ENCODE data around the gene CHML.
"Not testable (repeated sequence)": the region's sequence is repeated elsewhere in the genome, so short reads cannot be mapped to it uniquely, and the experiment has no call there.

Gene CHML

GRCh38 chr1:241660424-241660972 is 20.3 kb upstream of the CHML start:
- TF ChIP-seq POLR2A (IDR thresholded peaks at IDR 0.05; ENCODE audit: low read length), result no peak
- TF ChIP-seq GATA1 (IDR thresholded peaks at IDR 0.05; ENCODE audit: low read depth, low read length), result no peak
- DNase-seq, result no peak

GRCh38 chr1:241659016-241659415 is 18.8 kb upstream of the CHML start:
- DNase-seq, result not testable (repeated sequence)

- DNase-seq, result no peak
- TF ChIP-seq GATA1 (IDR thresholded peaks at IDR 0.05; ENCODE audit: low read depth, low read length), result no peak
Measured at GRCh38 chr1:241658081-241658793, 18.1 kb upstream of the CHML start.

- DNase-seq, result no peak
- no peak for TF ChIP-seq GATA1 (IDR thresholded peaks at IDR 0.05; ENCODE audit: low read depth, low read length)
- TF ChIP-seq POLR2A (IDR thresholded peaks at IDR 0.05; ENCODE audit: low read length), result no peak
Measured at GRCh38 chr1:241654641-241655040, 14.5 kb upstream of the CHML start.

GRCh38 chr1:241654019-241654418 is 13.8 kb upstream of the CHML start:
- DNase-seq, result no peak

GRCh38 chr1:241652012-241652411 is 11.8 kb upstream of the CHML start, which contains the start of gene WDR64:
WDR64 (plus strand) TSS chr1:241652281; CDS start chr1:241652485, 204 bp downstream.
- TF ChIP-seq GATA1 (IDR thresholded peaks at IDR 0.05; ENCODE audit: low read depth, low read length) (no peak), POLR2A (IDR thresholded peaks at IDR 0.05; ENCODE audit: low read length) (no peak)
- no peak for DNase-seq

More at GRCh38 chr1:241654019-241654418, 13.8 kb upstream of the CHML start:
- no peak for TF ChIP-seq POLR2A (IDR thresholded peaks at IDR 0.05; ENCODE audit: low read length)
- no peak for TF ChIP-seq GATA1 (IDR thresholded peaks at IDR 0.05; ENCODE audit: low read depth, low read length)

- TF ChIP-seq GATA1 (IDR thresholded peaks at IDR 0.05; ENCODE audit: low read depth, low read length), result no peak
- no peak for TF ChIP-seq POLR2A (IDR thresholded peaks at IDR 0.05; ENCODE audit: low read length)
- no peak for DNase-seq
Measured at GRCh38 chr1:241648159-241648558, 8.0 kb upstream of the CHML start.

GRCh38 chr1:241647658-241648057 is 7.5 kb upstream of the CHML start:
- DNase-seq, result no peak
- TF ChIP-seq POLR2A (IDR thresholded peaks at IDR 0.05; ENCODE audit: low read length) (no peak), GATA1 (IDR thresholded peaks at IDR 0.05; ENCODE audit: low read depth, low read length) (no peak)

GRCh38 chr1:241646201-241646600 is 6.0 kb upstream of the CHML start:
- no peak for DNase-seq
- TF ChIP-seq POLR2A (IDR thresholded peaks at IDR 0.05; ENCODE audit: low read length) (no peak), GATA1 (IDR thresholded peaks at IDR 0.05; ENCODE audit: low read depth, low read length) (no peak)

- DNase-seq, result no peak
Measured at GRCh38 chr1:241645199-241645598, 5.0 kb upstream of the CHML start.

GRCh38 chr1:241644259-241644658 is 4.1 kb upstream of the CHML start:
- DNase-seq, result no peak
- TF ChIP-seq POLR2A (IDR thresholded peaks at IDR 0.05; ENCODE audit: low read length), result no peak
- TF ChIP-seq GATA1 (IDR thresholded peaks at IDR 0.05; ENCODE audit: low read depth, low read length), result no peak

More at GRCh38 chr1:241645199-241645598, 5.0 kb upstream of the CHML start:
- TF ChIP-seq POLR2A (IDR thresholded peaks at IDR 0.05; ENCODE audit: low read length) (no peak), GATA1 (IDR thresholded peaks at IDR 0.05; ENCODE audit: low read depth, low read length) (no peak)

GRCh38 chr1:241642593-241642944 is 2.4 kb upstream of the CHML start:
- no peak for TF ChIP-seq GATA1 (IDR thresholded peaks at IDR 0.05; ENCODE audit: low read depth, low read length)
- TF ChIP-seq POLR2A (IDR thresholded peaks at IDR 0.05; ENCODE audit: low read length), result no peak
- no peak for DNase-seq

GRCh38 chr1:241641773-241642592 is 1.8 kb upstream of the CHML start:
- no peak for TF ChIP-seq POLR2A (IDR thresholded peaks at IDR 0.05; ENCODE audit: low read length)
- no peak for TF ChIP-seq GATA1 (IDR thresholded peaks at IDR 0.05; ENCODE audit: low read depth, low read length)
- DNase-seq, result no peak

GRCh38 chr1:241640867-241641622 is 876 bp upstream of the CHML start:
- DNase-seq, result peak in 1 of 2 experiments; percentile 15
- TF ChIP-seq GATA1 (IDR thresholded peaks at IDR 0.05; ENCODE audit: low read depth, low read length) (no peak), POLR2A (IDR thresholded peaks at IDR 0.05; ENCODE audit: low read length) (no peak)
